Vagina (tissue), 2 donors: ENCODE measurements around the gene GLRX5. TPM values are rescaled to one million over a fixed set of nuclear protein-coding genes. Genes with fewer than 3 reads are reported as not detected.

Experiments
- DNase-seq, 2 donors: peaks; one replicate each; pipeline ENCODE4 v3.0.0-alpha.2; 2017; ENCODE audit errors: extremely low spot score in 2 of 2
- H3K27ac ChIP-seq: fragments of 200-600 bp; sonication (generic); one replicate; pipeline ENCODE4 v1.5.1; 2019
- H3K27me3 ChIP-seq: fragments of 200-600 bp; sonication (generic); one replicate; pipeline ENCODE4 v1.5.1; 2019
- H3K36me3 ChIP-seq, 2 donors: fragments of 200-600 bp; sonication (generic); one replicate each; pipeline ENCODE4 v1.5.1; 2017 to 2019
- H3K4me1 ChIP-seq: fragments of 200-600 bp; sonication (generic); one replicate; pipeline ENCODE4 v1.5.1; 2019
- H3K4me3 ChIP-seq, 2 donors: fragments of 200-600 bp; sonication (generic); 1 replicate in 1 of 2; 2 replicates in 1 of 2; pipeline ENCODE4 v1.5.1; 2016 to 2019
- H3K9me3 ChIP-seq: fragments of 200-600 bp; sonication (generic); one replicate; pipeline ENCODE4 v1.5.1; 2019
- CTCF ChIP-seq, 3 experiments: fragments of 450-650 bp in 2 of 3; fragments of 200-600 bp in 1 of 3; sonication (generic) in 1 of 3; IDR thresholded peaks; one replicate each; pipeline ENCODE4 v1.5.1; 2017 to 2019; ENCODE audit warnings: antibody characterized with exemption in 3 of 3, mild to moderate bottlenecking in 2 of 3, moderate library complexity in 2 of 3
- POLR2A ChIP-seq, 2 donors: fragments of 450-650 bp; IDR thresholded peaks; one replicate each; pipeline ENCODE4 v1.6.1; 2017; ENCODE audit warnings: antibody characterized with exemption in 2 of 2, mild to moderate bottlenecking in 2 of 2, moderate library complexity in 2 of 2
- POLR2AphosphoS5 ChIP-seq, 2 donors: sonication (generic); formaldehyde crosslinking; IDR thresholded peaks; one replicate each; pipeline ENCODE4 v1.9.0; 2017; ENCODE audit warnings: antibody characterized with exemption in 2 of 2, mild to moderate bottlenecking in 2 of 2, low read depth in 1 of 2; ENCODE audit not compliant: insufficient read depth in 1 of 2
- intact Hi-C: fragments of 100-400 bp; cut with DNase I; formaldehyde crosslinking; loops from one replicate; pipeline ENCODE4 v1.15.1; 2023
- total RNA-seq: library from RNA; depleted of rRNA; stranded (reverse); fragments of >200 nt; gene quantifications from one replicate; pipeline ENCODE4 v1.2.3, GENCODE V29; 2016

GLRX5 gene
- total RNA-seq, 1 donor from 2014 or later = 20.4 TPM

DNA sequence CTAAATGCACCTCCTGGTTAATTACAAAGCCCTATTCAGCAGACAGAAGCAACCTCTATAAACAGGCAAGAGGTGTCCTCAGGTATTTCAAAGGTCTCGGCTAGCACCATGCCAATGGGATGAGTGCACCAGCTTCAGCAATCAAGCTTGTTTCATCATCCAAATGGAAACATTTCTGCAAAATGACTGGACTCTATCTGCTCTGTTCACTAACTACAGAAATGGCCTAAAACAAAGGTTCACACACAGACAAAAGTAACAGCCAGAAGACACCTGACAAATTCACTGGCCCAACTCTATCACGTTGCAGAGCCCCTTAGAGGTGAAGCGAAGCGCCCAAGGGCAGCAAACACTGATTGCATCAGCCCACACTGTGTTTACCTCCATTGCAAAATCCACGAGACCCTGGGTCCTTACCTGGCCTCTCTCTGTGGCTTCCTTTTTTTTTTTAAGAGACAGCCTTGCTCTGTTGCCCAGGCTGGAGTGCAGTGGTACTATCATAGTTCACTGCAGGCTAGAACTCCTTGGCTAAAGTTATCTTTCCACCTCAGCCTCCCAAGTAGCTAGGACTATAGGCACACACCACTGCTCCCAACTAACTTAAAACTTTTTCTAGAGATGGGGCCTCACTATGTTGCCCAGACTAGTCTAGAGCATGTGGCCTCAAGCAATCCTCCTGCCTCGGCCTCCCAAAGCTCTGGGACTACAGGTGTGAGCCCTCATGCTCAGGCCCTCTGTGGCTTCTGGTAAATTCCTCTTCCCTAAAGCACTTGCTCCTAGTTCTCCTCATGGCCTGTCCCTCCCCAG lies 9.9 kb upstream of the GLRX5 start:
- intact Hi-C loops = loop anchor here (2.0 kb wide), 1 partner anchor 82 kb away; no protein-coding TSS in a partner anchor
- peaks cover 41% of the 10 kb centered on the region for H3K4me1 ChIP-seq

DNA sequence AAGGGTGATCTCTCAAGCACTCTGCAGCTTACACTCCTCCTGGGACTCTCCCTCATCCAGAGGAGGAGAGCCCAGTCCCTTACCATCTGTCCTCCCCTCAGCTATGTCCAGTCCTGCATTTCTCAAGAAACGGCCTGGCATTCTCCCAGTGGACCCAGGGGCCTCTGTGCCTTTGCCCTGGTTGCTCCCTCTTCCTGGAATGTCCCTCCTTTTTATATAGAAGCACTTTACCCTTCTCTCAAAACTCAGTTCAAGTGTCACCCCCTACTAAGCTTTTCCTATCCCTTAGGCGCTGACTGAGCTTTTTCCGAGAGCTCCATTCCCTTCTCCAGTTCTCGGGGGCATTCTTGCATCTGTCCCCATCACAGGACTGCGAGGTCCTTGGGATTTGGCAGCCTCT lies 8.9 kb upstream of the GLRX5 start:
- peaks cover 42% of the 10 kb centered on the region for H3K4me1 ChIP-seq
- DNase-seq = no peak
- H3K27ac ChIP-seq = peak overlapping the region; percentile 78
- no peaks in the 10 kb centered on the region for H3K9me3 ChIP-seq
- TF ChIP-seq CTCF (IDR thresholded peaks at IDR 0.05) (no peak), POLR2AphosphoS5 (IDR thresholded peaks at IDR 0.05; ENCODE audit: insufficient read depth in 1 of 2, low read depth in 1 of 2) (no peak), POLR2A (IDR thresholded peaks at IDR 0.05) (no peak)
- intact Hi-C loops = loop anchor here (2.0 kb wide), 1 partner anchor 83 kb away; no protein-coding TSS in a partner anchor
- no peaks in the 10 kb centered on the region for H3K27me3 ChIP-seq
- H3K4me3 ChIP-seq = no peak overlapping the region
- H3K36me3 ChIP-seq = no peaks in the 10 kb centered on the region

More for the DNA sequence above, 9.9 kb upstream of the GLRX5 start:
- Histone ChIP-seq H3K27ac (no peak overlapping the region), H3K4me3 (no peak overlapping the region), H3K36me3 (no peaks in the 10 kb centered on the region), H3K9me3 (no peaks in the 10 kb centered on the region), H3K27me3 (no peaks in the 10 kb centered on the region)
- TF ChIP-seq POLR2A (IDR thresholded peaks at IDR 0.05) (no peak), CTCF (IDR thresholded peaks at IDR 0.05) (no peak)
- no peak for DNase-seq

DNA sequence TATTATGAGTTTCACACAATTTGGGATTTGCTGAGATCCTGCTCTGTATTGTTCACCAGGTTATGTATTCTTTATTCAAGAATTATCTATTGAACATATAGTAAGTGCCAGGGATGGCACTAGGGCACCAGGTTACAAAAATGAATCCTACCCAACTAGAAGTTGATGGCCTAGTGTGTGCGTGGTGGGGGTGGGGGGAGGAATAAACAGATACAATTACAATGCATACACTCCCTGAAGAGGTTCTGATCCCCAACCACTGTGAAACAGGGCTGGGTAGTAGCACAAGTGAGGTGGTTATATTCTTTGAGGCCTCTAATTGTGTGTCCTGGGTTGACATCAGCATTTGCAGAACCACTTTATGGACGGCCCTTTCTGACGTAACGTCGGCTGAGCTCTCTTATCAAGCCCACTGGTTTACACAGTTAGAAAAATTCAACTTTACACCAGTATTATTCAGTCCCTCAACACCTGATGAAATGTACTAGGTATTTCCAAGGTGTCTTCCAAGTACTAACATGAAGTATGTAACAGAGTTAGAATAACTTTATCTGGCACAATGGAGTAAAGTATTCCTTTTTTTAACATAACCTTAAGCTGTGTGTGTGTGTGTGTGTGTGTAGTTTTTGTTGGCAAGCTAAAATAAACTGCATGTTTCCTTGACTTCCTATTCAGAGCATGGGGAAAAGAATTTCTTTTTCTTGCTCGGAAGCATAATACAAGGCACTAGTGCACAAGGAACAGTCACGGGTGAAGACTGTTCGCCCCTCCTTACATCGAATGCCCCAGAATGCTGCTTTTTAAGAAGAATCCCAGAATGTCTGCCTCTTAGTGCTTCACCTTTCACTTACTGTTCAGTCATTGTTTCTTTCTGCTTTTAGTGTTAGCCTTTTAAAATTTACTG lies 8.1 kb upstream of the GLRX5 start:
- H3K36me3 ChIP-seq = no peaks in the 10 kb centered on the region
- peaks cover 50% of the 10 kb centered on the region for H3K4me1 ChIP-seq
- no peak overlapping the region for H3K4me3 ChIP-seq
- no peak for TF ChIP-seq POLR2AphosphoS5 (IDR thresholded peaks at IDR 0.05; ENCODE audit: insufficient read depth in 1 of 2, low read depth in 1 of 2)
- no peak for TF ChIP-seq CTCF (IDR thresholded peaks at IDR 0.05)
- no peak for TF ChIP-seq POLR2A (IDR thresholded peaks at IDR 0.05)
- no peak for DNase-seq
- intact Hi-C loops = no loop called here
- H3K9me3 ChIP-seq = no peaks in the 10 kb centered on the region
- H3K27me3 ChIP-seq = no peaks in the 10 kb centered on the region
- peak overlapping the region; percentile 78 for H3K27ac ChIP-seq

- H3K9me3 ChIP-seq = no peaks in the 10 kb centered on the region
- no peaks in the 10 kb centered on the region for H3K36me3 ChIP-seq
- H3K4me3 ChIP-seq = no peak overlapping the region
- no peak for DNase-seq
- intact Hi-C loops = no loop called here
- peak overlapping the region; percentile 78 for H3K27ac ChIP-seq
- TF ChIP-seq POLR2AphosphoS5 (IDR thresholded peaks at IDR 0.05; ENCODE audit: insufficient read depth in 1 of 2, low read depth in 1 of 2) (peak in 1 of 2 donors; percentile 41), POLR2A (IDR thresholded peaks at IDR 0.05) (no peak), CTCF (IDR thresholded peaks at IDR 0.05) (peak; percentile 65 to 96 (median 80))
- no peaks in the 10 kb centered on the region for H3K27me3 ChIP-seq
- H3K4me1 ChIP-seq = peaks cover 57% of the 10 kb centered on the region
These were observed 7.4 kb upstream of the GLRX5 start for GRCh38 chr14:95527387-95528002.
